Astrocyte (in vitro differentiated cells and primary cell): ENCODE measurements around the gene SBF2. TPM values are rescaled to one million over a fixed set of nuclear protein-coding genes. Genes with fewer than 3 reads are reported as not detected.
A peak's percentile ranks its signal among the peaks of the same experiment; 100 is the strongest.
"Not testable (repeated sequence)": the region's sequence is repeated elsewhere in the genome, so short reads cannot be mapped to it uniquely, and the experiment has no call there.

Source experiments
- DNase-seq: peaks from one replicate; pipeline ENCODE4 v3.0.0-alpha.2; 2010; ENCODE audit warnings: low read depth
- FAIRE-seq: peaks from 2 replicates; lab custom pipeline; 2011; peaks lifted over from hg19 to GRCh38; lab: Jason Lieb, UNC
- H2AFZ ChIP-seq: 2 replicates; pipeline ENCODE4 v1.6.0; 2012; ENCODE audit warnings: low read depth, low read length, inconsistent platforms
- H3K27ac ChIP-seq: 2 replicates; pipeline ENCODE4 v1.5.1; 2011; ENCODE audit warnings: low read depth, low read length, inconsistent platforms
- H3K27me3 ChIP-seq: 2 replicates; pipeline ENCODE4 v1.6.0; 2011; ENCODE audit warnings: low read length, inconsistent platforms; ENCODE audit not compliant: insufficient read depth
- H3K36me3 ChIP-seq: 2 replicates; pipeline ENCODE4 v1.5.1; 2011; ENCODE audit warnings: low read length, inconsistent platforms; ENCODE audit not compliant: insufficient read depth
- H3K4me1 ChIP-seq: 2 replicates; pipeline ENCODE4 v1.5.1; 2011; ENCODE audit warnings: low read length, inconsistent platforms; ENCODE audit not compliant: insufficient read depth
- H3K4me2 ChIP-seq: 2 replicates; pipeline ENCODE4 v1.6.0; 2012; ENCODE audit warnings: low read length, inconsistent platforms
- H3K4me3 ChIP-seq: 2 replicates; pipeline ENCODE4 v1.5.1; 2011; ENCODE audit warnings: low read depth, mild to moderate bottlenecking, low read length, inconsistent platforms; ENCODE audit not compliant: insufficient read depth
- H3K79me2 ChIP-seq: 2 replicates; pipeline ENCODE4 v1.6.0; 2012; ENCODE audit warnings: mild to moderate bottlenecking, low read length, inconsistent platforms; ENCODE audit not compliant: insufficient read depth
- H3K9ac ChIP-seq: 2 replicates; pipeline ENCODE4 v1.6.0; 2012; ENCODE audit warnings: mild to moderate bottlenecking, low read length, inconsistent platforms
- H3K9me3 ChIP-seq: 2 replicates; pipeline ENCODE4 v1.5.1; 2012; ENCODE audit warnings: low read depth, mild to moderate bottlenecking, low read length, inconsistent platforms; ENCODE audit not compliant: insufficient read depth
- H4K20me1 ChIP-seq: 2 replicates; pipeline ENCODE4 v1.6.0; 2012; ENCODE audit warnings: low read length, inconsistent platforms; ENCODE audit not compliant: insufficient read depth
- H3K27ac Mint-ChIP-seq: one replicate; pipeline ENCODE4 v1.8.0; 2021; ENCODE audit warnings: mild to moderate bottlenecking, mixed read lengths; ENCODE audit not compliant: unreplicated experiment
- H3K27me3 Mint-ChIP-seq: one replicate; pipeline ENCODE4 v1.8.0; 2021; ENCODE audit warnings: low read depth, mixed read lengths; ENCODE audit not compliant: unreplicated experiment
- H3K36me3 Mint-ChIP-seq: one replicate; pipeline ENCODE4 v1.8.0; 2021; ENCODE audit warnings: low read depth, mixed read lengths; ENCODE audit not compliant: unreplicated experiment
- H3K4me1 Mint-ChIP-seq: one replicate; pipeline ENCODE4 v1.8.0; 2021; ENCODE audit warnings: low read depth, mixed read lengths; ENCODE audit not compliant: unreplicated experiment
- H3K4me3 Mint-ChIP-seq: one replicate; pipeline ENCODE4 v1.8.0; 2021; ENCODE audit warnings: mild to moderate bottlenecking, moderate library complexity, mixed read lengths; ENCODE audit not compliant: unreplicated experiment
- H3K9me3 Mint-ChIP-seq: one replicate; pipeline ENCODE4 v1.8.0; 2021; ENCODE audit warnings: mild to moderate bottlenecking, mixed read lengths; ENCODE audit not compliant: unreplicated experiment
- CTCF ChIP-seq: IDR thresholded peaks from 2 replicates; pipeline ENCODE4 v1.5.1; 2011; ENCODE audit warnings: low read depth, mild to moderate bottlenecking, inconsistent platforms, low read length, moderate library complexity; ENCODE audit not compliant: insufficient read depth
- EZH2 ChIP-seq: IDR thresholded peaks from 2 replicates; pipeline ENCODE4 v1.6.1; 2012; ENCODE audit warnings: mild to moderate bottlenecking, low read length, inconsistent platforms; ENCODE audit not compliant: insufficient read depth
- total RNA-seq: library from RNA; stranded (reverse); gene quantifications from 2 replicates; pipeline ENCODE4 v1.2.1, GENCODE V29; 2021

The SBF2 gene
- total RNA-seq, 1 donor from 2014 or later, result 50.0 TPM

- Mint-ChIP-seq H3K4me3 (no peak overlapping the region), H3K27ac (no peak overlapping the region), H3K27me3 (no peaks in the 10 kb centered on the region), H3K9me3 (no peaks in the 10 kb centered on the region), H3K36me3 (no peaks in the 10 kb centered on the region), H3K4me1 (peaks cover 4% of the 10 kb centered on the region)
- H3K36me3 ChIP-seq, result no peaks in the 10 kb centered on the region
- H3K4me2 ChIP-seq, result no peak overlapping the region
- no peaks in the 10 kb centered on the region for H3K27me3 ChIP-seq
- H3K4me1 ChIP-seq, result no peaks in the 10 kb centered on the region
- peaks cover 19% of the 10 kb centered on the region for H4K20me1 ChIP-seq
- H2AFZ ChIP-seq, result no peak overlapping the region
- H3K27ac ChIP-seq, result no peak overlapping the region
- no peak for TF ChIP-seq EZH2
- no peak for TF ChIP-seq CTCF
- H3K79me2 ChIP-seq, result peaks cover 37% of the 10 kb centered on the region
- DNase-seq (no peak), FAIRE-seq (no peak)
- no peak overlapping the region for H3K4me3 ChIP-seq
- H3K9me3 ChIP-seq, result no peaks in the 10 kb centered on the region
- H3K9ac ChIP-seq, result no peak overlapping the region
Measured at GRCh38 chr11:10255388-10256125, 38.5 kb downstream of the SBF2 start.

- H3K4me2 ChIP-seq, result peak overlapping the region; percentile 2
- H4K20me1 ChIP-seq, H3K4me3 Mint-ChIP-seq, H3K9me3 ChIP-seq, H2AFZ ChIP-seq, DNase-seq, H3K27ac ChIP-seq, H3K4me1 ChIP-seq, H3K27me3 Mint-ChIP-seq, H3K27ac Mint-ChIP-seq, H3K9me3 Mint-ChIP-seq, H3K36me3 ChIP-seq, H3K36me3 Mint-ChIP-seq, FAIRE-seq, H3K27me3 ChIP-seq, H3K9ac ChIP-seq, H3K4me3 ChIP-seq: not testable (repeated sequence)
- H3K79me2 ChIP-seq, result peaks cover 35% of the 10 kb centered on the region
- peaks cover 18% of the 10 kb centered on the region for H3K4me1 Mint-ChIP-seq
Measured at GRCh38 chr11:10249448-10250131, 44.4 kb downstream of the SBF2 start.

- no peak overlapping the region for H3K9ac ChIP-seq
- TF ChIP-seq EZH2 (no peak), CTCF (no peak)
- no peaks in the 10 kb centered on the region for H4K20me1 ChIP-seq
- no peak overlapping the region for H3K27ac ChIP-seq
- Mint-ChIP-seq H3K4me3 (no peak overlapping the region), H3K27ac (no peak overlapping the region), H3K9me3 (peaks cover 2% of the 10 kb centered on the region), H3K4me1 (peaks cover 18% of the 10 kb centered on the region), H3K27me3 (no peaks in the 10 kb centered on the region), H3K36me3 (no peaks in the 10 kb centered on the region)
- DNase-seq (no peak), FAIRE-seq (peak; percentile 37)
- no peaks in the 10 kb centered on the region for H3K27me3 ChIP-seq
- no peaks in the 10 kb centered on the region for H3K4me1 ChIP-seq
- no peak overlapping the region for H3K4me3 ChIP-seq
- no peaks in the 10 kb centered on the region for H3K9me3 ChIP-seq
- no peak overlapping the region for H3K4me2 ChIP-seq
- no peak overlapping the region for H2AFZ ChIP-seq
- no peaks in the 10 kb centered on the region for H3K36me3 ChIP-seq
- H3K79me2 ChIP-seq, result peaks cover 36% of the 10 kb centered on the region
Measured at GRCh38 chr11:10247011-10247410, 47.0 kb downstream of the SBF2 start.
